ENCODE results near the gene SCGN.

Gene SCGN, protein sequence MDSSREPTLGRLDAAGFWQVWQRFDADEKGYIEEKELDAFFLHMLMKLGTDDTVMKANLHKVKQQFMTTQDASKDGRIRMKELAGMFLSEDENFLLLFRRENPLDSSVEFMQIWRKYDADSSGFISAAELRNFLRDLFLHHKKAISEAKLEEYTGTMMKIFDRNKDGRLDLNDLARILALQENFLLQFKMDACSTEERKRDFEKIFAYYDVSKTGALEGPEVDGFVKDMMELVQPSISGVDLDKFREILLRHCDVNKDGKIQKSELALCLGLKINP

GRCh38 chr6:25652007-25652515 is at the start of gene SCGN:
Gene SCGN, plus strand, starts transcription at chr6:25652215. Its CDS starts 189 bp downstream, at chr6:25652404.
- DNase-seq, result peak; percentile 33

GRCh38 chr6:25602674-25602982 is 49.4 kb upstream of the SCGN start:
- no peak for DNase-seq

GRCh38 chr6:25603251-25603650 is 48.8 kb upstream of the SCGN start:
- no peak for DNase-seq

DNA sequence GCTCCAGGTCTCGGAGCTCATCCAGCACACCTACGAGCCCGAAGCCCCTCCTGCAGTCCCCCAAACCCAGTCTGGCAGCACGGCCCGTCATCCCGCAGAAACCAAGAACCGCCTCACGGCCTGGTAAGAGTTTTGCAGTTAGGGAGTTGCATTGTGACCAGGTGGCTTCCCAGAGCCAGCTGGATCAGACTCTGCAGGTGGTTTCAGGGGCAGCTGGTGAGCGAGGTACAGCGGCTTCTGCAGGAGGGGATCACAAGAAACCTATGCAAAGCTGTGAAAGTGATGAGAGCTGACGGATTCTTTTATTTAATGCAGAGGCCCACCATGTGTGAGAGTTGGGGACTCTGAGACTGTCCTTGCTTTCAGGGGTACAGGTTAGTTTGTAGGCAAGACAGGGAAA is 45.9 kb upstream of the SCGN start:
- no peak for DNase-seq

- DNase-seq, result no peak
These were observed 43.3 kb upstream of the SCGN start for GRCh38 chr6:25608558-25609174.

GRCh38 chr6:25612666-25613065 is 39.3 kb upstream of the SCGN start:
- DNase-seq, result no peak

DNA sequence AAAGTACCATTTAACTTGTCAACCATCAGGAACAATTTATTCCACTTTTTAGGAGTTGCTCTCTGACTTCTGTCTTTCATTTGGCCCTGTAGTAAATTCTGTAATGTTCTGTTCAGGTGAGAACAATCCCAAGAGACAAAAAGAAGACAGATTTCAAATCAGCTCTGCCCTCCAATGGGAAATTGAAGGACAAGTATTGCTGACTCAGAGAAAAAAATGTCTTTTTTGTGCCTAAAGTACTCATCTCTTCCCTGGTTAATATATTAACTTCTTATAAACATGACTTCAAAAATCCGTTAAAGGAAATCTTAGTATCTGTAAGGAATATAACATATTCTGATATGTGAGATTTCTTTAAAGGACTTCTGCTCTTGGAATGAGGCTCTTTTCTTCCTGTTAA is 38.6 kb upstream of the SCGN start:
- no peak for DNase-seq

- DNase-seq, result no peak
These were observed 38.0 kb upstream of the SCGN start for GRCh38 chr6:25614052-25614451.

DNA sequence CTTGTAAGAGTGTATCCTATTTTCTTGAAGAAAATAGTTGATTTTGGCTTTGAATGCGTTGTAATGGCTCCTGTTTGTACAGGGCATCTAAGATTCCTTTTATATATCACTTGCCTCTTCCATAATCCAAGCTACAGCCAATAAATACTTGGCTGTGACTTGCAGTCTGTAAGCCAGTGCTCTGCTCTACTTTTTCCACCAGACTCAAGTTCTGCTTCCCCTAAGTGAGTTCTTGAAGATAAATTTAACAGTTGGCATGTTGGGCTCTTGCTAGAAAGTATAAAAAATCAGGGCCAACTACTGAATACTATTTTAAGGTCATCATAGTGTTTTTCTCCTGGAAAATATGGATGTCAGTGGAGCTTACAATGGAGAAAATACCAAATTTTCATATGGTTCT is 36.5 kb upstream of the SCGN start:
- no peak for DNase-seq

- DNase-seq, result no peak
These were observed 34.0 kb upstream of the SCGN start for GRCh38 chr6:25617997-25618396.

- no peak for DNase-seq
These were observed 32.8 kb upstream of the SCGN start for GRCh38 chr6:25619217-25619616.

DNA sequence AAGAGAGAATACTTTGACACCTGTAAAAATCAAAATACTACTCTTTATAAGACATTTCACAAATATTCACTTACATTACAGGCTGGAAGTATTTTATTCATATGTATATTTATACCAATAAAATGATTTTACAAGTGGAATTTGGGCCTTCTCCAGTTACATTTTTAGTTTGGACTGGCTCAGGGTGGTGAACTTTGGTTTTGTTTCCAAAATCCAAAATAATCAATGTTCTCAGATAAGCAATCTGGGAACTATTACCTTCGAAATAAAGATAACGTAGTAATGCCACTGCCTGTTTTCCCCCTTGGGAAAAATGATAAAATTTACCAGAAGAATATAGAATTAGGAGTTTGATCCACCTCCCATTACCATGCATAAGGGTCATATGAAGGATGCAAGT is 31.6 kb upstream of the SCGN start:
- no peak for DNase-seq

- DNase-seq, result no peak
These were observed 28.9 kb upstream of the SCGN start for GRCh38 chr6:25623065-25623464.

DNA sequence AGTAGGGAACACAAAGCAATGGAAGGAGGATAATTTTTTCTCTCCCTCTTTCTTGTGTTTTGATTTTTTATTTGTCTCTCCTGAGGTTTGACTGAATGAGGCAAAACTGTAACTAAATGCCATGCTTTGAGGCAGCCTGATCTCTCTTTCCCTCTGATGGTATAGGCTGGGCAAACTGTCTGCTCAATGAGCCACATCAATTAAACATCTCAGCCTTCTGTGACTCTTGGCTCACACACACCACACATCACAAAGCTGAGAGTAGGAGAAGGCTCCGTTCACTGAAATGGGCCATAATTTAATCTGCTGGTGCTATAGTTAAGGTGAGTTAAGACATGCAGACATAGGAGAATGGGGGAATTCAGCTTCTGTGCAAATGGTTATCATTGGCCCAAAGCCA is 28.1 kb upstream of the SCGN start:
- no peak for DNase-seq

DNA sequence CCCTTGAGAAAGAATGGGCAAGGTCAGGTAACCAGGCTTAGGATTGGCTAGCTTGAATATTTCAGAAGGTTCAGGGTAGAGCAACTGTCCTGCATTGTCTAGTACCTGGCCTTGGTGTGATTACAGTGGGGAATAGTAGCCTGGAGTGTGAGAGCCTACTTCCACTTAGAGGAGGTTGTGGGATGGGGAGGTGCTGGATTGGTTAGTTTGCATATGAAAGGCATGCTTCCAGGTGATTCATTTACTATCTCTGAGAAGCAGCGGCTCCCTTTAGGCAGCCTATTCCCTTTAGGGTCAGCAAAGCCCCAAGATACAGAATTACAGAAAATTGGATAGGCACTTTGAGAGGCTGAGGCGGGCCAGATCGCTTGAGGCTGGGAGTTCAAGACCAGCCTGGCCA is 25.0 kb upstream of the SCGN start:
- no peak for DNase-seq

DNA sequence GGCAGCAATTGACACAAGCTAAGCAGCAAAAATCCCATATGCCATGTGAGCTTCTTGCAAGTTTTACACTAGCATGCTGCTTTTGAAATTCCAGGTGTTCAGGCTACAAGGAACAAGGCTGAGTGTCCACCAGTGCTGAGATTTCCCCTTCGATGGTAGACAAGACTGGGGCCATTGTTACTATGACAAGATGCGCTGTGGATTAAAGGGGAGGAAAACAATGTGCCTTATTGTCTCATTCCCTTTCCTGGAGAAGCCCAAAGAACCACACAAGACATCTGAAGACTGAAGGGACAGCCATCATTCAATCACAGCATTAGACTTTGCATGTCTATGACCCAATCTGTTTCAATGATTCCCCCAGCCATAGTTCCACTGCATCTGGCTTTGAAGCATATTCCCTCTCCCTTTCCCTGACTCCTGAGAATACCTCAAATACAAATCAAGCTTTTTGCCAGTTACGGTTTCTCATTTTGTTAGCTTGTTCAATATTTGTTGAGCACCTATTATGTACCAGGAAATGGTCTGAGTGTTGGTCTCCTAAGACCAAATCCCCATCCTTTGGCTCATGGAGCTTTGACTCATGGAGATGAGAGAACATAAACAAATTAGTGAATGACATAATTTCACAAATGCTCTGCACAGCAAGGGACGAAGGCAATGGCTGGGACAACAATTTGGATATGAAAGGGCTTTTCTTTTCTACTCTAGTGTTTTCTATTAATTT is 23.4 kb upstream of the SCGN start:
- DNase-seq, result no peak

GRCh38 chr6:25629198-25629576 is 22.8 kb upstream of the SCGN start:
- DNase-seq, result no peak

- no peak for DNase-seq
These were observed 21.3 kb upstream of the SCGN start for GRCh38 chr6:25630508-25631278.

DNA sequence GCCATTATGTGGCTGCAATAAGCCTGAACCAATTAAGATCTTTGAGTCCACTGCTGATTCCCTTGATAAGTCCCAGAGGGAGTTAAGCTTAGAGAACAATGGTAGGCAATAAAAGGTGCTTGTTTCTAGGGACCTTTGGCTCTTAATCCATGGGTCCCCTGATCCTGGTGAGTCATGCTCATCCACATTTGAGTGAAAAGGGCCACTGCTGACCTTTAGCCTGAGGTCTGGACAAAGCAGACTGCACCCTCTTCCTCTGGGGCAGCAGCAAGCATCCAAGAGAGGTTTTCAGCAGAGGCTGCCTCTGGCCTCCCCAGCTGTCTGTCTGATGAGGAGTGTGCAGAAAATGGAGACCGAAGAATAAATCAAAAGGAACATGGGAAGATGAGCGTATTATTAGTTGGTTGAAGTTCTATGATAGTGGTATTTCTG is 16.1 kb upstream of the SCGN start:
- DNase-seq, result no peak

DNA sequence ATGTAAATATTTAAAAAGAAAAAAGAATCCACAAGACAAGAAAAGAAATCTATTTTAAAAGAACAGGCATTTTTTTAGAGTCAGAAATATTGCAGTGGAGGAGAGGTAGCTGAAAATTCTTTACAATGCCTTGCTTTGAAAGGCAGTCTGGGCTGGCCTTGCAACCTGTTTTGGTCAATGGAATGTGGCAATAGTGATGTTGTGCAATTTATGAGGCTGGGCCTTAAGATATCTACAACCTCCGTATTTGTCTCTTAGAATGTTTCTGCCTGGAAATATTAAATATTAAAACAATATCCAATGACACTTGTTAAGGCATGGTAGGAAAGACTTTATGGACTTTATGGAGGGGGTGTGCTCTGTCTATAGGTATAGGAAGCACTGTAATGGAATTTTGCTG is 14.8 kb upstream of the SCGN start:
- no peak for DNase-seq

- DNase-seq, result no peak
These were observed 14.0 kb upstream of the SCGN start for GRCh38 chr6:25637960-25638434.

- no peak for DNase-seq
These were observed 12.4 kb upstream of the SCGN start for GRCh38 chr6:25639653-25640052.

- DNase-seq, result no peak
These were observed 11.6 kb upstream of the SCGN start for GRCh38 chr6:25640446-25640845.

Data from activated CD4-positive, CD25-positive, alpha-beta regulatory T cell treated with anti-CD3 and anti-CD28 coated beads, Interleukin-2, amount 50 U/mL, for 72 hours (primary cell).